ENCODE results near the gene ORC6. TPM values are rescaled to one million over a fixed set of nuclear protein-coding genes. Genes with fewer than 3 reads are reported as not detected.

The ORC6 gene
- total and polyA plus RNA-seq, 9 donors = 0.50 to 2.2 (median 1.6) TPM

DNA sequence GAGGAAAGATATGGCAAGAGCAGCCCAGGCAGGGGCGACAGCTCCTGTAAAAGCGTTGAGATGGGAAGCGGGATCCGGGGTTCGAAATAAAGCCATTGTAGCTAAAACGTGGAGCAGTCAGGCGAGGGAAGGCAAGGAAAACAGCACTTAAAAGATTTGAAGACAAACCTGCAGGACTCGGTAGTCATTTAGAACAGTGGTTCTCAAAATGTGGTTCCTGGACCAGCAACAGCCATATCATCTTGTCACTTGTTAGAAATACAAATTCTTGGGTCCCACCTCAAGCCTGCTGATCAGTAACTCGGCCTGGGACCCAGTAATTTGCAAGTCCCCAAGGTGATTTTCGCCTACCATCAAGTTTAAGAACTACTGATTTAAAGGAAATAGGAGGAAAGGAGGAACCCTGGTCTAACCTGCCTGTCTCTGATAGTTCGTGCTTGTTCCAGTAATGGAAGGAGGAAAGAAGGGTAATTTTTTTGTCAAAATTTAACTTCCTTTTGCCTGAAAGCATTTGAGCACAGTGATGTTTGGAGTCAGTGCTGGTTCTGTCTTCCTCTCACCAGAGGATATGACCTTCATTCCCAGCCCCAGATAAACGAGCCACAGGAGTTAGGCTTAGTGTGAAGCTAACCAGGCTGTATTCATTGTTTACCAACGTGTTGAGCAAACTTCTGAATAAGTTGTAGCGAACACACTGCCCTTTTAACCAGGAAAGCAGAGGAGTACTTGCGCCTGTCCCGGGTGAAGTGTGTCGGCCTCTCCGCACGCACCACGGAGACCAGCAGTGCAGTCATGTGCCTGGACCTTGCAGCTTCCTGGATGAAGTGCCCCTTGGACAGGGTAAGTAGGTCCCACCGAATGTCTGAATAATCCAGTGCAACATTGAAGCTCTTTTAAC lies 1.1 kb downstream of the ORC6 start:
- Histone ChIP-seq H3K4me1 (ENCODE audit: insufficient read depth) (peaks cover 6% of the 10 kb centered on the region), H3K27ac (no peak overlapping the region), H3K27me3 (no peaks in the 10 kb centered on the region), H3K36me3 (no peaks in the 10 kb centered on the region), H3K4me3 (peak overlapping the region; percentile 60), H3K9me3 (no peaks in the 10 kb centered on the region)
- TF ChIP-seq POLR2A (IDR thresholded peaks at IDR 0.05) (no peak), EP300 (IDR thresholded peaks at IDR 0.05) (no peak)
- TF ChIP-seq, protein P1, sequence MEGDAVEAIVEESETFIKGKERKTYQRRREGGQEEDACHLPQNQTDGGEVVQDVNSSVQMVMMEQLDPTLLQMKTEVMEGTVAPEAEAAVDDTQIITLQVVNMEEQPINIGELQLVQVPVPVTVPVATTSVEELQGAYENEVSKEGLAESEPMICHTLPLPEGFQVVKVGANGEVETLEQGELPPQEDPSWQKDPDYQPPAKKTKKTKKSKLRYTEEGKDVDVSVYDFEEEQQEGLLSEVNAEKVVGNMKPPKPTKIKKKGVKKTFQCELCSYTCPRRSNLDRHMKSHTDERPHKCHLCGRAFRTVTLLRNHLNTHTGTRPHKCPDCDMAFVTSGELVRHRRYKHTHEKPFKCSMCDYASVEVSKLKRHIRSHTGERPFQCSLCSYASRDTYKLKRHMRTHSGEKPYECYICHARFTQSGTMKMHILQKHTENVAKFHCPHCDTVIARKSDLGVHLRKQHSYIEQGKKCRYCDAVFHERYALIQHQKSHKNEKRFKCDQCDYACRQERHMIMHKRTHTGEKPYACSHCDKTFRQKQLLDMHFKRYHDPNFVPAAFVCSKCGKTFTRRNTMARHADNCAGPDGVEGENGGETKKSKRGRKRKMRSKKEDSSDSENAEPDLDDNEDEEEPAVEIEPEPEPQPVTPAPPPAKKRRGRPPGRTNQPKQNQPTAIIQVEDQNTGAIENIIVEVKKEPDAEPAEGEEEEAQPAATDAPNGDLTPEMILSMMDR (IDR thresholded peaks at IDR 0.05) = no peak
- DNase-seq = no peak
- 7 to 9% (median 8%) methylated on average over 21 of the region's 21 CpGs for WGBS, 3 donors
- intact Hi-C loops (cut with DNase I) = no loop called here

DNA sequence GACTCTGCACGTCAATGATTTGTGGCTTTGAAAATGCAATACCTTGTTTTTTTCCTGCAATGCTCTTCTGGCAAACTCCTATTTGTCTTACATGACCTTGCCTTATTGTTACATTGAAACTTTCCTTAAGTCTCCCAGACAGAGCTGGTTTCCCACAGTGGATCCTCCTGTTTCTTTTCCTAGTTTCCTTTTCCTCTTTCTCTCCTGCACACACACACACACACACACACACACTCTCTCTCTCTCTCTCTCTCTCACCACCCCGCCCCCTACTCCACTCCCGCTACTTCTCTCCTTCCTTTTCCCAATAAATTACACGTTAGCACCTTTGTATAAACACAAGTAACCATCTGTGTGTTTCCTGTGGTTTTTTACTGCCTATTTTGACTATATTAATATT lies 2.3 kb downstream of the ORC6 start:
- intact Hi-C loops (cut with DNase I) = no loop called here
- no peaks in the 10 kb centered on the region for H3K36me3 ChIP-seq
- no peak for DNase-seq
- no peak overlapping the region for H3K4me3 ChIP-seq
- no peak for TF ChIP-seq POLR2A (IDR thresholded peaks at IDR 0.05)
- TF ChIP-seq, protein P1 (IDR thresholded peaks at IDR 0.05) = no peak
- no peak for TF ChIP-seq EP300 (IDR thresholded peaks at IDR 0.05)
- peaks cover 6% of the 10 kb centered on the region for H3K4me1 ChIP-seq (ENCODE audit: insufficient read depth)
- H3K9me3 ChIP-seq = no peaks in the 10 kb centered on the region
- H3K27me3 ChIP-seq = no peaks in the 10 kb centered on the region
- no peak overlapping the region for H3K27ac ChIP-seq
- 67 to 75% (median 71%) methylated on average over 4 of the region's 4 CpGs for WGBS, 3 donors

- TF ChIP-seq POLR2A (IDR thresholded peaks at IDR 0.05) (no peak), EP300 (IDR thresholded peaks at IDR 0.05) (no peak)
- TF ChIP-seq, protein P1 (IDR thresholded peaks at IDR 0.05) = no peak
- H3K27me3 ChIP-seq = no peaks in the 10 kb centered on the region
- WGBS, 3 donors = 95 to 98% (median 95%) methylated on average over 2 of the region's 2 CpGs
- no peak for DNase-seq
- H3K36me3 ChIP-seq = no peaks in the 10 kb centered on the region
- H3K4me3 ChIP-seq = no peak overlapping the region
- no peaks in the 10 kb centered on the region for H3K9me3 ChIP-seq
- no peaks in the 10 kb centered on the region for H3K4me1 ChIP-seq (ENCODE audit: insufficient read depth)
- intact Hi-C loops (cut with DNase I) = no loop called here
- H3K27ac ChIP-seq = no peak overlapping the region
Measured at GRCh38 chr16:46693598-46693997, 4.1 kb downstream of the ORC6 start.

DNA sequence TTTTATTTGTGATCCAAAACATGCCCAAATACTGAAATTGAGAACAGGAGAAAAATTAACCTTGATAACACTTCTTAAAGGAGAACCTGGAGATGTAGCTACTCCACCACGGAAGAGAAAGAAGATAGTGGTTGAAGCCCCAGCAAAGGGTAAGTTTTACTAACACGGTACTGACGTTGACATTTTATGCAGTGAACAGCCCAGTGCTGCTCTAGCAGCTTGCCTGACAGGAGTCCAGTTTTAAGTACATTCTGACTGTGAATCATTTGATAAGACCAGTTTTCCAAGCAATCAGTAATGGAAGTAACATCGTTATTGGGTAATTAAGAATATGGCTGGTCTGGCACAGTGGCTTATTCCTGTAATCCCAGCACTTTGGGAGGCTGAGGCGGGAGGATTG lies 6.5 kb downstream of the ORC6 start:
- TF ChIP-seq, protein P1 (IDR thresholded peaks at IDR 0.05) = no peak
- TF ChIP-seq POLR2A (IDR thresholded peaks at IDR 0.05) = no peak
- no peak for TF ChIP-seq EP300 (IDR thresholded peaks at IDR 0.05)
- 90 to 95% (median 95%) methylated on average over 5 of the region's 5 CpGs for WGBS, 3 donors
- Histone ChIP-seq H3K27ac (no peak overlapping the region), H3K4me1 (ENCODE audit: insufficient read depth) (no peaks in the 10 kb centered on the region), H3K4me3 (no peak overlapping the region), H3K9me3 (no peaks in the 10 kb centered on the region), H3K36me3 (no peaks in the 10 kb centered on the region), H3K27me3 (no peaks in the 10 kb centered on the region)
- no peak for DNase-seq
- intact Hi-C loops (cut with DNase I) = no loop called here

All from ovary (tissue), 9 donors.